NCI-H345 (cell line): Measurements from ENCODE around the gene CIAO1.
"Not testable (repeated sequence)": the region's sequence is repeated elsewhere in the genome, so short reads cannot be mapped to it uniquely, and the experiment has no call there.

ENCODE experiments used
- DNase-seq: peaks from one replicate; lab custom pipeline; 2025; lab: John Stamatoyannopoulos, UW

Gene CIAO1

GRCh38 chr2:96265840-96266679, at the start of gene CIAO1, which contains the start of gene TMEM127:
Gene CIAO1 (plus strand): TSS chr2:96266225. CDS start chr2:96266351, 126 bp downstream.
Gene TMEM127 (minus strand): TSS chr2:96265997. CDS start chr2:96265381, 616 bp downstream.
- peak; percentile 98 for DNase-seq

GRCh38 chr2:96218508-96219131, 47.4 kb upstream of the CIAO1 start:
- DNase-seq: no peak

GRCh38 chr2:96219959-96220358, 46.1 kb upstream of the CIAO1 start:
- DNase-seq: not testable (repeated sequence)

GRCh38 chr2:96221106-96221505, 44.9 kb upstream of the CIAO1 start:
- not testable (repeated sequence) for DNase-seq

GRCh38 chr2:96225016-96225533, 41.0 kb upstream of the CIAO1 start:
- DNase-seq: no peak

GRCh38 chr2:96231316-96231715, 34.7 kb upstream of the CIAO1 start:
- no peak for DNase-seq

- no peak for DNase-seq
These were observed 32.6 kb upstream of the CIAO1 start for GRCh38 chr2:96233436-96233835.

GRCh38 chr2:96233880-96234316, 32.1 kb upstream of the CIAO1 start:
- no peak for DNase-seq

GRCh38 chr2:96236882-96237281, 29.1 kb upstream of the CIAO1 start:
- no peak for DNase-seq

GRCh38 chr2:96238266-96238665, 27.8 kb upstream of the CIAO1 start:
- no peak for DNase-seq

GRCh38 chr2:96239091-96239490, 26.9 kb upstream of the CIAO1 start:
- no peak for DNase-seq

- DNase-seq: no peak
These were observed 26.2 kb upstream of the CIAO1 start for GRCh38 chr2:96239745-96240264.

GRCh38 chr2:96240341-96241038, 25.5 kb upstream of the CIAO1 start:
- DNase-seq: no peak

- no peak for DNase-seq
These were observed 24.8 kb upstream of the CIAO1 start for GRCh38 chr2:96241227-96241626.

GRCh38 chr2:96241900-96242611, 24.0 kb upstream of the CIAO1 start:
- DNase-seq: no peak

GRCh38 chr2:96243843-96244242, 22.2 kb upstream of the CIAO1 start:
- DNase-seq: no peak

GRCh38 chr2:96245609-96246390, 20.2 kb upstream of the CIAO1 start:
- DNase-seq: no peak

GRCh38 chr2:96247009-96247408, 19.0 kb upstream of the CIAO1 start:
- DNase-seq: no peak

GRCh38 chr2:96247896-96248295, 18.1 kb upstream of the CIAO1 start:
- no peak for DNase-seq

- no peak for DNase-seq
These were observed 17.4 kb upstream of the CIAO1 start for GRCh38 chr2:96248624-96249023.

GRCh38 chr2:96249654-96250053, 16.4 kb upstream of the CIAO1 start:
- no peak for DNase-seq
